GM19025 (cell line): ENCODE data around the gene PFDN1.
A peak's percentile ranks its signal among the peaks of the same experiment; 100 is the strongest.

Experiments used
- ATAC-seq: cut with Tn5 transposase; IDR thresholded peaks from one replicate; pipeline ENCODE4 v1.9.1; 2021; ENCODE audit warnings: mild to moderate bottlenecking, low read depth, moderate library complexity; ENCODE audit not compliant: unreplicated experiment

Gene PFDN1

DNA sequence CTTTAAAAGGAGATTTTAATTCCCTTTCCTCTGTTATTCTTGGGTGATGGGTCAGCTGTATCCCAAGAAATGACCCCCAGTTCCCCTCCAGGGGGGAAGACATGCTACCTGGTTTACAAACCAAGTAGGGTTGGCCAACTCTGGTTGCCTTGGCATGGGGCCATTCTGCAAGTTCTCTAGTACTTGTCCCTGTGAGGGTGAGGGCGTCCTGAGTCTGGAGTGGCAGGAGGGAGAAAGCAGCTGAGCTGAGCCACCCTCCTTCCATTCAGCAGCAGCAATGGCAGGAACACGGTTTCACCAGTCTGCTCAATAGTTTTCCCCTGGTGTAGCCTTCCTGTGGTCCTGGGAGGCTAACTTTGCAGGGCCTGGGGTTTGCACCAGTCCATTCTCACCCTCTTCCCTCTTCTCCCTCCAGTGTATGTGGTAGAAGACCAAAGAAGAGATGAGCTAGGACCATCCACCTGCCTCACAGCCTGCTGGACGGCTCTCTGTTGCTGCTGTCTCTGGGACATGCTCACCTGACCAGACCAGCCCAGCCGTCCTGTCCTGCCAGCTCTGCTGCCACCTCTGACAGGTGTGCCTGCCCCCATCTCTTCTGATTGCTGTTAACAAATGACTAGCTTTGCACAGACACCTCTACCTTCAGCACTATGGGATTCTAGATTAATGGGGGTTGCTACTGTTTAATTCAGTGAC is 59.9 kb downstream of the PFDN1 start:
- ATAC-seq, result no peak

DNA sequence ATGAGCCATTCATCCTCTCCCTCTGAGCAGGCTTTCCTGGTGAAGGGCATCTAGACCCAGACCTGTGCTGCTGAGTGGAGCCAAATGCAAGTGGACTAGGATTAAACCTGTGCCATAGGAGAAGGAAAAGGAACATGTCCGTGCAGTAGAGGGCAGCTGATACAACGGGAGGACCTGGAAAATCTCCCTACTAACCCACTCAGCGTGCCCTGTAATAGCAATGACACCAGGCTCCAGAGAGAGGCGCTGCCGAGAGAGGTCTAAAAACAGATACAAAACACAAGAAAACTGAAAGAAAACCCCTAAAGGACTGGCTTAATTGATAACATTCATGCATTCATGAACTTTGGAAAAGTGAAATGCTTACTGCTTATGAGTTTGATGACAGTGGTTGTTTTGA is 60.8 kb downstream of the PFDN1 start:
- ATAC-seq, result no peak

DNA sequence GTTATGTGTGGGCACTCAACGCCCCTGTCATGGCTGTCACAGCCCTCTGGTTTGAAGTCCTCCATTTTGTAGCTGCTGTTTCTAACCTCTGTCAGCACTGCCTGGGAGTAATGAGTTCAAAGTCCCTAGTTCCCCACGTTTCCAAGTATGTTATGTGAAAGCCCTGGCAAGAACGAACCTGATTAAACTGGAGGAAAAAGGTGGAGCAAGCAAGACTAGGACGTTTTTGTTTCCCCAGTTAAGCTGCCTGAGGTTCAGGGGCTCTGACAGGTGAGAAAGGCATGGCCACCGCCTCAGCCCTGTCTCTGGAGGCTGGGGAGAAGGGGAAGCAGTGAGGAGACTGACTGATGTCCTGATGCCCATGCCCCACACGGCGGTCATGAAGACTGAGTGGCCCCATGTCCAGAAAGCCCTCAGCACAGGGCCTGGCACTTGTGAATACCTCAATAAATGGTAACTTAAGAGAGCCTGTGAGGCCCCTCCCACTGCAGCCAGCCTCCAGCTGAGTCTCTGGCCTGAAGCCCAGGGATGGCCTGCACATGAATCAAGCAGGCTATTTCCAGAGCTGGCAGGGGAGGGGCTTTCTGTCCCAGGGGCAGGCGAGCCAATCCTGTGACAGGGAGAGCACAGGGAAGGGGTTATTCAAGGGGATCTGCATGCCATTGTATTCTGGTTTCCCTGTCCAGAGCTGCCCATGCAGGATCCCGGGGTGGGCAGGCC is 61.8 kb downstream of the PFDN1 start:
- ATAC-seq, result no peak

DNA sequence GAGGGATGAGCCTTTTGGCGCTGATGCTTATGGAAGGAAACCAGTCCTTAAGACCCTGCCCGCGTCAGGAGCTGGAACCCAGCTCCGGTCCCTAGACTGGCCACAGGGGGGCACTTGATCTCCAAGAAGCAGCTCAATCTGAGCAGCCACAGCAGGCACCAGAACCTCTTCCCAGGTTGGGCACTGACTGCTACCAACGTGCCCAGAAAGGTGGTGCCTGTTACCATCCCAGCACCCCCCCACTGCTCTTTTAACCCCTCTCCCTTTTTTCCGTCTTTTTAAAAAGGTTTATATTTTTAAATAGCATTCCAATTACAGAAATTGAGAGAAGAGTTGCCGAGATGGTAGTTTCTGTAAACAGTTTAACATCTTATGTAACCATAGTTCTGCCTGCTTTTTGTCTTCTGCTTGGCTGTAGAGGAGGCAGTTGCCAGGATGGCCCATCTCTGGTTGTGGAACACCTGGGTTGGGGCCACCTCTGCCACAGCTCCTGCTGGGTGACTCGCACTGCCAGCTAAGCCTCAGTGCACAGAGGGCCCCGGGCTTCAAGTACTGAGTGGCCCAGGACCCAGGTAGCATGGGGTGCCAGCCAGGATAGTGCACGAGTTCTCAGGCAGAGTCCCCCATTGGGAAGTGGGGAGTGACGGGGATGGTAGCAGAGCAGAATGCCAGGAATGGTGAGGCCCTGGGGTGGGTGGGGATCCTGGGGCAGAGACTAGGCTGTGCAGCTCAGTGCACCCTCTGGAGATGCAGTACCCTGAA is 62.8 kb downstream of the PFDN1 start:
- ATAC-seq, result peak; percentile 48

DNA sequence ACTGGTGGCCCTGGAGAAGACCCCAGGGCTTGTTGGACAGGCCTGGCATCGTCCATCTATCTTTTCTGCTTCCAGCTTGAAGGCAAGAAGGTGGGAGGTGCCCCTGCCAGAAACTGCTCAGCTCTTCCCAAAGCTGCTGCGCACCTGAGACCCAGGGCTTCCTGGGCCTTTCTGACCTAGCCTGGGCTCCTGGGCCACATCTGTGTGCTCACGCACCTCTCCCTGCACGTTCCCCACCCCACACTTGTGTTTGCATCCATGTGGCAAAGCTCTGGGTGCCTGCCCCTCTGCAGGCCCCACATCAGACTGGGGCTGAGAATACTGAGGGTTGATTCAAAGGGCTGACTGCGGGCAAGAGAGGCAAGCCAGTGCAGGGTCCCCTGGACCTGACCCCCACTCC is 63.4 kb downstream of the PFDN1 start:
- peak; percentile 6 for ATAC-seq

DNA sequence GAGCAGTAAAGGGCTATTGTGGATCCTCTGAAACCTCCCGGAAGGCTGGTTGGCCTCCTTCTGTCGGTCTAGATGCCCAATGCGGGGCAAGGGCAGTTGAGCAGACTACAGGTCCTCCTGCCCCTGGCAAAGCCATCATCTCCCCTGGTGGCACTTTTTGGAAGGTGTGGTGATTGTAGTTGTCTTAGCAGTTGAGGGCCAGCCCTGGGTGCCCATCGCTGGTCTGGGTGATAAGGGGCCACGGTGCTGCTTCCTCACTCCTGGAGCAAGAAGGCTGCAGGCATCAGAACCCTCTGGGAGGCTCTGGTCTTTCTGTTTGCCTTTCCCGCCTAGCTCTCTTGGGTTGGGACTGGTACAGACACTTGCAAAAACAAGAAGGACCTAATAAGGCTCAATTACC is 64.1 kb downstream of the PFDN1 start:
- no peak for ATAC-seq

DNA sequence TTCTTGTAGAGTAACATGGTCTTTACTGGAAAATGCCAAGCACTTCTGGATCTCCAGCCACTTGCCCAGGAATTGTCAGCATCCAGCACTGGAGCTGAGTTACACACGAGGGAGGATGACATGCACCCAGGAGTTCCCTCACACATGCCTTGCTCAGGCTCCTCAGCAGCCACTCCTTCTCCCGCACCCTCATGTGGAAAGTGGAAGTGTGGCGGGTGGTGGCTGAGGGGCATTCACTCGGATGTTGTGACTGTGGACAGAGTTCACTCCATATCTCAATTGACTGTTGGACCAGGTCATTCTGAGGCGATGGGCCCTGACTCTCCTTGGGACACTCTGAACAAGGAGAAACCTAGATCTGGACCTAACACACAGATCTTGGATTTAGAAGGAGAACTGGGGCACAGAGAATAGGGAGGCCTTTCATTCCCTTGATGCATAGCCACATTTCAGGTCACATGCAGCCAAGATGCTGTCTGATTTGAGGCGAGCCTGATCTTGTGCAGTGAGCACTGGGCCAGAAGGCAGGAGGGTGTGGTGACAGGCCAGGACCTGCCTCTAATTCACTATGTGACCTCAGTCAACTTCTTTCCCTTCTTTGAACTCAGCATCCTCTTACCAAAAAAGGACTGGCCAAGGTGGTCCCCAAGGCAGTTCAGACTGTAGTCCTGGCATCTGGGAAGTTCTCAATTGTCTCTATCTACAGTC is 65.9 kb downstream of the PFDN1 start:
- ATAC-seq, result no peak

DNA sequence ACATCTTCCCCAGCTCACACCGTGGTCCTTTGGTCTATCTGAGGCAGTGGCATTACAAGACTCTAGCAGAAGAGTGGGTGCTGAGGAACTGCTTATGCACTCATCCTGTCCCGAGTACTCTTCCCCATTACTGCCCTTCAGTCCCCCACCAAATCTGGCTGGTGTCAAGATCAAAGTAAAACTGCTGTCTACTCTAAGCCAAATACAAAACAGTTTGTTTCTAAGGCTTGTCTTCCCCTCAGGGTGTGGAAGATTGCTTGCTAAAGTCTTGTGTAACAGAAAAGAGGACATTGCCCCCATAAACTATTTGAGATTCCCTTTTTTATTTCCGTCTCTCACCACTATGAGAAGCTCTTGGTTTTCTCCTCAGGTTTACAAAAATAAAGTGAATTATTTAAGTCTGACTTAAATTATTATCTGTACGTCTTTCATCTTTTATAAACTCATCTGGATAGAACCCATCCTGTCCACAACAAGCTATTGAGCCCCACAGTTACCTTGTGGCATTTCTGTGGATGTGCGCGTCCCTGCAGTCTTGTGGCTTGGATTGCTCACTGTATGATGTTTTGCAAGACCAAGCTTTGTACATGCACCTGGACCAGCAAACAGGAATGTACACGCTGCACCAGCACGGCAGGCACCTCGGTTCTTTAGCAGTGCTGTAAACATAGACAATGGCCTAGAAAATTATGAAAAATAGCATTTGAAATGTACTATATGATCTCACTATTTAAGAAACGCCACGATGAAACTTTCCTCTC is 66.9 kb downstream of the PFDN1 start:
- no peak for ATAC-seq

DNA sequence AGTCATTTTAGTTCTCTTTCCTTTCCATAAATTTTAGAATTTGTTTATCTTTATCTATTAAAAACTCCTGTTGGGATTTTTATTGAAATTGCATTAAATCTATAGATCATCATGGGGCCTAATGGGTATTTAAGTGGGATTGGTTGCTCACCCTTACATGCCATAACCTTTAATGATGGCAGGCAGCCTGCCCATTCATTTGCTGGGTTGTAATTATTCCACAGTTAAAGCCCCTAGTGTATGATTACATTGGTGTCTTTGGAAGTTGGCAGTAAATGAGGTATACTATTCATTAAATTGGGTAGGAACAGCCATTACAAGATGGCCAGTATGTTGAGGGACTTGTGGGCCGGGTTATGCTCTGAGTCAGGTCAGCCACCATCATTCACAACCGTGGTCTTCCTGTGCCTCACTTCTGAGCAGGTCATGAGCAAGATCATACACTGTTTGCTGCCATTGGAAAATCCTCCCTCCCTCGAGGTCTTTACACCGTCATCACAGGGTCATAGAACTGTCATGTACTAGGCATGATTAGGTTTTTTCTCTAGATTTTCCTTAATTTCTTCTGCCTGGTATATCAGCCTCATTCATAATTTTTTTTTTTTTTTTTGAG is 68.4 kb downstream of the PFDN1 start:
- ATAC-seq, result no peak

DNA sequence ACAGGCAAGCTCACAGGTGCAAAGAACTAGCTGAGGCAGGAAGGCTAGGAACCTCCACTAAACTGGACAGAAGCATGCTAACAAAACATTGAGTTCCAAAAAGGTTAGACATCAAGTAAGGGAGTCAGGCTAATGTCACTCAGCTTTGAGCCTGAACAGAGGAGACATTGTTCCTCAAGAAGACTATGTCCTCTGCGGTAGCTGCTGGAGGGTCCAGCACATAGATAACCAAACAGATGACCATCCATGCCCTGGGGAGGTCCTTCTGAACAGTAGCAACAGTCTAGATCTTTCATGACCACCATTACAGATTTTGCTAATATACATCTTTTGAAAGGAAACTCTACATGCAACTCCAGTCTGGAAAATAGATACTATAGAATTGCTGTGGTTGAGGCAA is 70.2 kb downstream of the PFDN1 start:
- no peak for ATAC-seq

DNA sequence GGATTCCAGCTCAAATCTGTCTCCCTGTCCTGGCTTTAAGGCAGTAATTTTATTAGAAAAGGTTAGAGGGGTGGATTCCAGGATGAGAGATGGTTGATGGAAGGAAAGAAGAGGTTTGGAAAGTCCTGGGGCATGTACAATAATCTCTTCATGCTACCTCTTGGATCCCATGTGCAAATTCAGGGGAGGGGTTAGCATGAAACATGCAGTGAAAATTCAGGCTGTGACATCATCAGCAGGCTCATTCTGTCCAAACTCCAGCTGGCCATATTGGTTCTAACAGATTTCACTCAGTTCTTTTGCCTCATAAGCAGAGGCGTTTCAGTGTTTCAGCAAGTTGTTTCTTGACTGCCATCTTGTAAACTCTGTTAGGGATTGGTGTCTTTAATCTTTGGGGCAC is 72.5 kb downstream of the PFDN1 start:
- ATAC-seq, result no peak

DNA sequence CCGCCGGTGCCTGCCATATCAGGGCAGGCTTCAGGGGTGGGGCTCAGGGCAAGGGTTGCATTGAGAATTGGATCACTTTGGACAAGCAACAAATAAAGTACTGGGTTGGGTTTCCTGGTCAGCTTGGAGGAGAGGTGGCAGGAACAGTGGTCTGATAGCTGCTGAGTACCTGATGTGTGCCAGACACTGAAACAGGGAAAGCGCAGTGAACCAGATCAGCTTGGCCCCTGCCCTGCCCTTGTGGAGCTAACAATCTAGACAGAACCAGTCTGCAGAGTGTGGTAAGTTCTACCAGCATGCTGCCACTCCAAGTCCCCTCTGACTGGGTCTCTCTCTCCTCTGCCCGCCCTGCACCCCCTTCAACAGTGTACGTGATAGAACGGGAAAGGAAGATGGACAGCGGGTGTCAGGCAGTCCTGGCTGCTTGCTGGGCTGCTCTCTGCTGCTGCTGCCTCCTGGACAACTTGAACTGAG is 74.5 kb downstream of the PFDN1 start:
- ATAC-seq, result no peak

DNA sequence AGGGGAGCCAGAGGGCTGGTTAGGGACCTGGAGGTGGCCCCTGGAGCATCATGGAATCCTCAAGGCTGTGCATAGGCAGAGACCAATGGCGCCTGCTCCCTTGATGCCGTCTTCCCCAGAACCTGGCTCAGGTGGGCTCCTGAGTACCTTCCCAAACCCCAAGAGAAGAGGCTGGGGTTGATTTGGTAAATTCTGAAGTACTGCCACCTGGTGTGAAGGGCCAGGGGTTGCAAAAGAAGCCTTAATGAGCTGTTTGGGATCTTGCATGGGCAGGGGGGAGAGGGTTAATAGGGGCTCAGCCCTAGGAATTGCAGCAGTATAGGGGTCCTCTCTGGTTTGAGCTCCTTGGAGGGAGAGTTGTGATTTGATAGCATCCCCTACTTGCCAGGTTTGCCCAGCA is 75.9 kb downstream of the PFDN1 start:
- ATAC-seq, result no peak

DNA sequence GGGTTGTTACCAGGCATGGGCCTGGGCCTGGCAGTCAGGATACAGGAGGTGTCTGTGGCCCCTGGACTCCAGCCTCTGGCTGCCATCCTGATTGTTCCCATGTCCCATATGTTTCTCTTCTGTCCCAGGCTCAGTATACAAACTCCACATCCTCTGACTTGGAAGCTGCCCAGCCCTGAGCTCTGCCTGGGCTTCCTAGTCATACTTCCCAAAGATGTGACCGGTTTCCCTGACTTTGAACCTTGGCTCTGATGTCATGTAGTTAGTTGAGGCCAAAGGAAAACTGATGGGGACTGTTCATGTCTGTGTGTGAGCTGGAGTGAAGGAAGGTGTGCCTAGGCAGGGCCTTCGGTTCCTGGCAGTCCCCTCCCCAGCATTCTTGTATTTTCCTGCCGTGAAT is 77.5 kb downstream of the PFDN1 start:
- no peak for ATAC-seq

DNA sequence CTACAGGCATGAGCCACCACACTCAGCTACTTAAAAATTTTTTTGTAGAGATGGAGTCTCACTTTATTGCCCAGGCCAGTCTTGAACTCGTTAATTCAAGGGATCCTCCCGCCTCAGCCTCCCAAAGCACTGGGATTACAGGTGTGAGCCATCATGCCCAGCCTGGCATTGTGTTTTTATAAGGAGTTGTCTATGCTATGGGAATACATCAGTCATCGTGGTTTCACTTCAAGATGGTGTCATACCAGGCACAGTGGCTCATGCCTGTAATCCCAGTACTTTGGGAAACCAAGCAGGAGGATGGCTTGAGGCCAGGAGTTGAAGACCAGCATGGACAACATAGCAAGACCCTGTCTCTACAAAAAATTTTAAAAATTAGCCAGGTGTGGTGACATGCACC is 78.2 kb downstream of the PFDN1 start:
- ATAC-seq, result no peak

DNA sequence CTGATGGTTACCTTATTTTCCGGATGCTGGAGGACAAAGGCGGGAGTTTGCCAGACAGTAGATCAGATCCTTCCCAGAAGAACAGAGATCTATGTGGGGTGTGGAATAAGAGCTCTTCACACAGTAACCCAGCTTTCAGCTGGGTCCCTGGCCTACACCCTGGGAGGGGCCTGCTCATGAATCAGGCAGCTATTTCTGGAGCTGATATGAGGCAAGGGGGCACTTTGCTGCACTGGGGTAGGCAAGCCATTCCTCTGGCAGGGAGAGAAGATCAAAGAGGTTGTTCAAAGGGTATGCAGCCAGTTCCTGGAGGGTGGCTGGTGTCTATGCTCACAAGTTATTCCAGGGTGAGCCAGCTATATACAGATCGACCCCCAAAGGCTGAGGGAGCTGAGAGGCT is 79.3 kb downstream of the PFDN1 start:
- no peak for ATAC-seq

DNA sequence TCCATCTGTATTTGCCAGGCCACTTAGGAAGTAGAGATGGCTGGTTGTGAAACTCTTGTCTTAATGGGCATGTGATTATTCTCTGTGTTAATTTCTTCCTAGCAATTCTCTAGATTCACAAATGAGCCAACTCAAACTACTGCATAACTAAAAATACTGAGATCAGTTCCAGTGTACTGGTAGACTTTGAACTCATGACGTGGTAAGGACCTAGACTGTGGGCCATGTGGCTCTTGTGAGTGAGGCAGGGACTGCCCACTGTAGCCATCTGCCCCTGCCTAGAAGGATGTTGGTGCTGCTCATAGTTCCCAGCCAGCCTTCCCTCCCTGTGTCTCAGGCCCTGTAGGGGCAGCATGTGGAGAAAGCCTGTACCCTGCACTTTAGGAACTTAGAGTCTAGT is 80.5 kb downstream of the PFDN1 start:
- ATAC-seq, result no peak

DNA sequence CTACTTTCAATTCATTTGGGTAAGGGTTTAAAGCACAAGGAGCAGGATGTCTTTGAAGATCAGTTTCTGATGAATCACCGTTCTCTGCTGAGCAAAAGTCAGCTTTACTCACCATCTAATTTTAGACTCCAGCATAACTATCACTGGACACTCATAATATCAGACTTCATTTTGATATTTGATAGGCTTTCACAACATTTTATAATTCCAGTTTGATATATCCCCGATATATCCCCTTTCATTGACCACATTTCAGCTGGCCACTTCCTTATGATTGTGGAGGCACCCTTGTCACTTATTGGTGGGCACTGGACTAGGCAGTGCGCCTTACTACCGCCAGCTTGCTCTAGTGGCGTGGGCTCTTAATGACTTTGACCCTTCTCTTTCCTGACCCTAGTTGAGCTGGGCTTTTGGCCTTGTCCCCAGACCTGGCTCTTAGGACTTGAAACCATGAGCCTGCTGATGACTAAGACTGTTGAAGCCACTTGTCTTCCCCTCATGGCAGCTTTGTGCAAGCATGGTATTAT is 81.1 kb downstream of the PFDN1 start:
- no peak for ATAC-seq

DNA sequence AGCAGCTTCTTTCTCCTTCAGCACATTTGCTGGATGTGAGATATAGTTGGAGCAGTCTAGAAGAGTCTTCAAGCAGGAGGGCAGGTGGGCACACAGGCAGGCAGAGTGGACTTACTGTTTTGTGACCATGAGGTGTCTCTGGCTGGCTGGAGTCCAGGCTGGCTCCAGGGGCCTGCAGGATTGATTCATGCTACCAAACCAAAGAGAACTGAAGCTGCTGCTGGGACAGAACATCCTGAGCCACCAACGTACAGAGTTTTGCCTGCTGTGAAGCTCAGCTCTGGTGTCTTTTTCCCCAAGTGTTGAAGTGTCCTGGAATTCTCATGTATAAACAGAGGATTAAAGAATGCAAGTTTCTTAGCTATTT is 82.2 kb downstream of the PFDN1 start:
- no peak for ATAC-seq
